ENCODE measurements around the gene CACNA2D4.

- no peak for TF ChIP-seq ARNT (IDR thresholded peaks at IDR 0.05)
- TF ChIP-seq, protein P1, sequence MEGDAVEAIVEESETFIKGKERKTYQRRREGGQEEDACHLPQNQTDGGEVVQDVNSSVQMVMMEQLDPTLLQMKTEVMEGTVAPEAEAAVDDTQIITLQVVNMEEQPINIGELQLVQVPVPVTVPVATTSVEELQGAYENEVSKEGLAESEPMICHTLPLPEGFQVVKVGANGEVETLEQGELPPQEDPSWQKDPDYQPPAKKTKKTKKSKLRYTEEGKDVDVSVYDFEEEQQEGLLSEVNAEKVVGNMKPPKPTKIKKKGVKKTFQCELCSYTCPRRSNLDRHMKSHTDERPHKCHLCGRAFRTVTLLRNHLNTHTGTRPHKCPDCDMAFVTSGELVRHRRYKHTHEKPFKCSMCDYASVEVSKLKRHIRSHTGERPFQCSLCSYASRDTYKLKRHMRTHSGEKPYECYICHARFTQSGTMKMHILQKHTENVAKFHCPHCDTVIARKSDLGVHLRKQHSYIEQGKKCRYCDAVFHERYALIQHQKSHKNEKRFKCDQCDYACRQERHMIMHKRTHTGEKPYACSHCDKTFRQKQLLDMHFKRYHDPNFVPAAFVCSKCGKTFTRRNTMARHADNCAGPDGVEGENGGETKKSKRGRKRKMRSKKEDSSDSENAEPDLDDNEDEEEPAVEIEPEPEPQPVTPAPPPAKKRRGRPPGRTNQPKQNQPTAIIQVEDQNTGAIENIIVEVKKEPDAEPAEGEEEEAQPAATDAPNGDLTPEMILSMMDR (CRISPR knock-in tag; IDR thresholded peaks at IDR 0.05) = no peak
- no peak for TF ChIP-seq REL (CRISPR knock-in tag; conservative IDR thresholded peaks at IDR 0.05)
- TF ChIP-seq GABPA (IDR thresholded peaks at IDR 0.05; ENCODE audit: low read depth, low read length) = no peak
- no peak for TF ChIP-seq GABPA (CRISPR knock-in tag; IDR thresholded peaks at IDR 0.05; ENCODE audit: low read depth)
- no peak for TF ChIP-seq TBP (CRISPR knock-in tag; IDR thresholded peaks at IDR 0.05)
- no peak for TF ChIP-seq JARID2 (CRISPR knock-in tag; IDR thresholded peaks at IDR 0.05; ENCODE audit: insufficient replicate concordance)
- no peak for TF ChIP-seq SMC3 (IDR thresholded peaks at IDR 0.05; ENCODE audit: low read length)
- no peak for TF ChIP-seq RAD21 (CRISPR knock-in tag; IDR thresholded peaks at IDR 0.05)
- TF ChIP-seq AHR (CRISPR knock-in tag; IDR thresholded peaks at IDR 0.05) = no peak
- TF ChIP-seq POLR2AphosphoS5 (IDR thresholded peaks at IDR 0.05; ENCODE audit: low read depth, low read length) = no peak
- TF ChIP-seq EZH2 (conservative IDR thresholded peaks at IDR 0.05; ENCODE audit: low read depth, low read length) = no peak
- no peak for TF ChIP-seq ZNF720 (CRISPR knock-in tag; IDR thresholded peaks at IDR 0.05)
- TF ChIP-seq FOXA3 (CRISPR knock-in tag; IDR thresholded peaks at IDR 0.05) = no peak
- TF ChIP-seq KLF9 (CRISPR knock-in tag; IDR thresholded peaks at IDR 0.05; ENCODE audit: low read depth) = no peak
Measured at GRCh38 chr12:1855241-1855640, 63.2 kb downstream of the CACNA2D4 start.
